ENCODE results near the gene IL1R1.

Gene IL1R1

DNA sequence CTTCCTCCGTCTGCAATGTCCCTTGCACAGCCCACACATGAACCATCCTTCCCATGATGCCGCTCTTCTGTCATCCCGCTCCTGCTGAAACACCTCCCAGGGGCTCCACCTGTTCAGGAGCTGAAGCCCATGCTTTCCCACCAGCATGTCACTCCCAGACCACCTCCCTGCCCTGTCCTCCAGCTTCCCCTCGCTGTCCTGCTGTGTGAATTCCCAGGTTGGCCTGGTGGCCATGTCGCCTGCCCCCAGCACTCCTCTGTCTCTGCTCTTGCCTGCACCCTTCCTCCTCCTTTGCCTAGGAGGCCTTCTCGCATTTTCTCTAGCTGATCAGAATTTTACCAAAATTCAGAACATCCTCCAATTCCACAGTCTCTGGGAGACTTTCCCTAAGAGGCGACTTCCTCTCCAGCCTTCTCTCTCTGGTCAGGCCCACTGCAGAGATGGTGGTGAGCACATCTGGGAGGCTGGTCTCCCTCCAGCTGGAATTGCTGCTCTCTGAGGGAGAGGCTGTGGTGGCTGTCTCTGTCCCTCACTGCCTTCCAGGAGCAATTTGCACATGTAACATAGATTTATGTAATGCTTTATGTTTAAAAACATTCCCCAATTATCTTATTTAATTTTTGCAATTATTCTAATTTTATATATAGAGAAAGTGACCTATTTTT, 35.4 kb downstream of the IL1R1 start:
- no peak for DNase-seq

DNA sequence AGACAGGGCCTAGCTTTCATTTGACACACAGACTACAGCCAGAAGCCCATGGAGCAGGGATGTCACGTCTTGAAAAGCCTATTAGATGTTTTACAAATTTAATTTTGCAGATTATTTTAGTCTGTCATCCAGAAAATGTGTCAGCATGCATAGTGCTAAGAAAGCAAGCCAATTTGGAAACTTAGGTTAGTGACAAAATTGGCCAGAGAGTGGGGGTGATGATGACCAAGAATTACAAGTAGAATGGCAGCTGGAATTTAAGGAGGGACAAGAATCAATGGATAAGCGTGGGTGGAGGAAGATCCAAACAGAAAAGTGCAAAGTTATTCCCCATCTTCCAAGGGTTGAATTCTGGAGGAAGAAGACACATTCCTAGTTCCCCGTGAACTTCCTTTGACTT, 36.5 kb downstream of the IL1R1 start:
- DNase-seq, result no peak

DNA sequence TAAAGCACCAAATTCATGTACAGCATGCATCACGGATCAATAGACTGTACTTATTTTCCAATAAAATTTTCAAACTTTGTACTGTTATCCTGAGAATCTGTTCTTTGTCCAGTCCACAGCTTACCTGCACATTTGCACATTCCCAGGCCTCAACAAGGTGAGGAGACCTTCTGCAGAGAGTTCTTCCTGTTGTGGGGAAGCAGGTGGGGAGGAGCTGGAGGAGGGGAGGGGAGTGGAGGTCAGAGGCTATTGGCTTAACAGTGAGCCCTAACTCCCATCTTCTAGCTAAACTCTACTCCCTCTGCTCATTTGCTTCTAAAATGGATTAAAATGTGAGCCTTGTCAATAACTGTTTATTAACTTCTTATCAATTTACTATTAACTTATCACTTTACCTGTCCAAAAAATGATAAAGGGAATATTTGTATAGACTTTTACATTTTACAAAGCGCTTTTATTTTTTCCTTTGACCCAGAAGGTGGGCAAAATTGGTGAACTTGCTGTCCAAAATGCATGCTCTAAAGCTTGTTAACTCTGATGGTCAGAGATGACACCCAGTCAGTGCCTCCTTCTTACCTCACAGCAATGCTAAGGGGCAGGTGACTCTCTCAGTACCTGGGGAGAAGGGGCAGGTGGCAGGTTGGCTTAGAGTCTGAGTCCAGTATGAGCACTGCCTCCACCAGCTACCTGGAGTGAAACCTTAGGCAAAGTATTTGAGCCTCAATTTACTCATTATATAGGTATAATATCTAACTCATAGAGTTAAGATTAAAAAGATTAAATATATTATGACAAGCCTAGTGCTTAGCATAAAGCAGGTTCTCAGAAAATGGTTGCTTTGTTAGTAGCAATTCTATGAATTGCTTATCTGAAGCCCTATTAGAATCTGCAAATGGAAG, 37.5 kb downstream of the IL1R1 start:
- DNase-seq, result no peak

DNA sequence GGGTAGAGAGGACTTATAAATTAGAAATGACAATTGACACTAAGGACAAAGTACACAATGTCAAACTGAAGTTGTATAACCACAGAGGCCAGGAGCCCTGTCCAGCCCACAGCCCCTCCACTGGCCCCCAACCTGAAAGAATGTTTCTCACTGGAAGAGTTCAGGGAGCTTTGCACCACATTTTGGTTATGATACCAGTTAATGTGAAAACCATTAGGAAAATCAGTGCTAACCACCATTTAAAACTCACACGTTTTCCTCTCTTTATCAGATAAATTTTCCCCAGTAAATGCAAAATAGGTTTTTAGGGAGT, 38.1 kb downstream of the IL1R1 start:
- DNase-seq, result no peak

DNA sequence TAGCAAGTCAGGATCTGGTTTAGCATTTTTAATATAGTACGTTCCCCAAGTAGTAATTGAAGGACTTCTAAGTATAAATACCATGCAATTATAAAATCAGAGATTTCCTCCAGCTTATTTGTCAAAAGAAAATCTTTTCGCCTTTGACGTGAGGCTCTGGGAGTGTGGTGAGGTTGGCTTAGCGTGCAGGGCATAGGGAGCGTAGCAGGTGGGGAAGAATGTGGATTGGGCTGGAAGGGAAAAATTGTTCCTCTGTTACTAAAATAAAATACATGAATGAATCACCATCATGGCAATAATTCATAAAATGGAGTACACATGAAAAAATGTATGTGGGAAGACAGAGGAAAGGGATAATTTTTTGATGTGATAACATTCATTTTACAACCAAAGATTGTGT, 38.8 kb downstream of the IL1R1 start:
- DNase-seq, result no peak

DNA sequence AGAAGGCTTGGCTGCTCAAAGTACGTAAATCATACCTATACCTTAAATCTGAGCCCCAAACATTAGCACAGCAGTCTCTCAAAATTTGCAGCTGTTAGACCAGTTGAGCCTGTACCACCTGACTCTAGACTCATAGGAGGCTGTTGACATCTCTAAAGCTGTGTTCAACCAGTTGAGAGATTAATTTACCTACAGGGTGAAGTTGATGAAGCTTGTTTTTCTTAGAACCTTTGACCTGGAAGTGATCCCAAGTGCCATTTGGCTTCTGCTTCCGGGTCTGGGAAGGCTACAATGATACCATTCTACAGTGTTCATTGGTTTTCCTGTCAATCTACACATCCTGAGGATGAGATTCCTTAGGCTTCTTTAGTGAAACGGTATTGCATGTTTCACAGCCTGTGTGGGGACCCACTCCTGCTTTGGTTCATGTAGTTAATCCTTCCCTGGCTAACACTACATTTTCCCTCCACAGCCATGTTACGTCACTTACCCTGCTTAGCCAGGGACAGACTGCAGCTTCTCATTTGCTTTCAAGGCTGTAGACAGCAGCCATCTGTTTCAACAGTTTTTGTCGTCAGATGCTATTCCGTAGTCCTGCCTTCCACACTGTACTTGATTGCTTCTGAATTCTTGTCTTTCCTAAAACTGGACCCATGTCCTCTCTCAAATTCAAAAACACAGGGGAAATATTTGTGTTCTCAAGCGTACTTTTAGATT, 39.5 kb downstream of the IL1R1 start:
- DNase-seq, result no peak

DNA sequence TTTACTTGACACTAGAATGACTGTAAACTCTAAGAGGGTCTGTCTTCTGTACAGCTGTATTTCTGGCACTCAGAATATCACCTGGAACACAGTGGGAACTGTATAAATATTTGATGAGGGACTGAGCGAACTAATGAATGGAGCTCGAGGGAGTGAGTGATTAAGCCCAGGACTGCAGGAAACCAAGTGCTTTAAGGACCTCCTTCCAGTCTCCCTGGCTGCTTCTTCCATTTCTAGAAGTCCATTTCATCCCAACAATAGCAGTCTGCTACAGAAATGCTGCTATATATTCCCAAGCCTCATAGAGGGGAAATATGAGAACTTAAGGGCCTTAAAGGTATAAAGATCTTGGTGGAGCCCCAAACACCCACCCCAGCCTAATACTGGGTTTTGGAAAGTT, 41.5 kb downstream of the IL1R1 start:
- DNase-seq, result no peak

DNA sequence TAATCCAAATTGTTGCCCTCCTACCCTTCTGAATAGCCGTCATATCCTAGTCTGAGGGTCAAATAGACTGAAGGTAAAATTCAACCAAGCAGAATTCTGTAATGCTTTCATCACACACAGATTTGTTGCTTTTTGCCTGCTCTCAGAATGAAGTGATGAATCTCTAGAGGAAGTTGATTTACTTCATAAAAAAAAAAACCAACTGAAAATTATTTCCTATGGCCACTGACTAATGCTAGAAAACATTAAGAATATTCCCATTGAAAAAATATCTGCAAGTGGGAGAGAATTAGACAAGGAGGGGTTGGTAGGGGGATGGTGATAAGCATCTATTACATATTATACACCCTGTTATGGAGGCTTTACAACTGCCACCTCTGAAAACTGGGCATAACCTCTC, 42.0 kb downstream of the IL1R1 start:
- no peak for DNase-seq

DNA sequence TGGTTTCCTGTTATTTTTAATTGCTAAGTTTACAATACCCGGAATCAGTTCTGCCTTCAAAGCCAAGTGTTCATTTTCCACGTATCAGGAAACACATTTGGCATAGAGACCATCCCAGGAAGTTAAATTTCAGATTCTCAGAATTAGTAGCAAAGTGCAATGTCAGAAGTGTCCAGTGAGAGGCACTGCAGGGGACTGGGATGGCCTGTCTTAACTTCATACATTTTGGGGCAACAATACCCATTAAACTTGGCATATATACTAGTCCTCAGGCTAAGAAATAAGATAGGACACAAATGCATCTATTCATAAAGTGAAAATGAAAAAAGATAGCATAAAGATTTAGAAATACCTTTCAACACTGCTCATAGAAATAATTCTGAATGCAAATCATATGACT, 42.8 kb downstream of the IL1R1 start:
- peak; percentile 10 for DNase-seq

DNA sequence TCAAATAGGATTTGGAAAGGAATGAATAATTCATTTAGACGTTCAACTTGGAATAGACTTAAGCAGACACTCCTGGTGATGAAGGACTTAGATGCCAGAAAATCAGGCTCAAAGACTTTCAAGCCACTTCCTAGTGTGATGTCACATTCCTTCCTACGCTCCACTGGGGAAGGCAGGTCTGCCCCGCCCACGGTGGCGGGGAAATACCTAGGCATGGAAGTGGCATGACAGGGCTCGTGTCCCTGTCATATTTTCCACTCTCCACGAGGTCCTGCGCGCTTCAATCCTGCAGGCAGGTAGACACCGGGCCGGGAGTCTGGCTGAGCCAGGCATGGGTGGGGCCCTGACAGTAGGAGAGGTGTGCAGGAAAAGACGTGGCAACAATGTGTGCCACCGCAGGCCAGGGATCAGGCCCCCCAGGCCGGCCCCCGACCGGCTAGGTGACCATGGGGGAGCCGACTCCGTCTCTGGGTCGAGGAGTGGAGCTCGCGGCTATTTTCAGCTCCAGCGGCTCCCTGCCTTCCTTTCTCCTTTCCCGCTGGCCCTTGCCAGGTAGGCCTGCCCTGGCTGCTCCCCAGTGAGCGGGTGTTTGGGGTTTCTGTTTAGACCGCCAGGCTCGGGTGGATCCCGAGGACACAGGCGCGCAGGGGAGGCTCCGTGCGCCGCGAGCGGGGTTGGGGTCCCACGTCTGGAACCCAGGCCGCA, 44.4 kb downstream of the IL1R1 start, which contains the start of gene IL1RL2:
Gene IL1RL2, plus strand, starts transcription at position 233 of the 705 bp plus-strand sequence. CDS start 845 bp downstream, outside the sequence.
- peak; percentile 34 for DNase-seq

DNA sequence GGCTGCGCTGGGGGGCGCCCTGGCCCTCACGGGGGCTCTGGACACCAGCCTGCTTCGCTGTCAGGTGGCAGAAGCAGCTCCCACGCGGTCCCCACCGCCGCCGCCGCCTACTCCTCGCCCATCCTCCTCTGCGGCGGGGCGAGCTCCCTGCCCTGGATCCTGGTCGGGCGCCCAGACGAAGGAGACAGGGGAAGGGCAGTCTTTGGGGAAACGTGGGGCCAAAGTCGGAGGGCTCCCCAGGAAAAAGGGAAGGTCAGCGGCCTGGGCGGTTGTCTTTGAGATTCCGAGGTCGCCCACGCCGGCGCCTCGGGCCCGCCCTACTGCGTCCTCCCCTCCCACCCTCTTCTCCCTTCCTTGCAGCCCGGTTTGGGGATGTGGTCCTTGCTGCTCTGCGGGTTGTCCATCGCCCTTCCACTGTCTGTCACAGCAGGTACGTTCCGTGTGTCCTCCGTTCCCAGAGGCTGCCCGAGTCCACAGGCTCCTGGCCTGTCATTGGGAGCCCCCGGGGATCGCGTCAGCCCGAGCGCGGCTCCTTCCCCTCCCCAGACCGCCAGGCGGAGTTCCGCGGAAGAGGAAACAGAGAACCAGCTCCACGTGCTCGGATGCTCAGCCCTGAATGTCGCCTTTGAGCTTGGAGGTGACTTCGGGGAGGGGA, 45.1 kb downstream of the IL1R1 start:
- DNase-seq, result peak; percentile 62

DNA sequence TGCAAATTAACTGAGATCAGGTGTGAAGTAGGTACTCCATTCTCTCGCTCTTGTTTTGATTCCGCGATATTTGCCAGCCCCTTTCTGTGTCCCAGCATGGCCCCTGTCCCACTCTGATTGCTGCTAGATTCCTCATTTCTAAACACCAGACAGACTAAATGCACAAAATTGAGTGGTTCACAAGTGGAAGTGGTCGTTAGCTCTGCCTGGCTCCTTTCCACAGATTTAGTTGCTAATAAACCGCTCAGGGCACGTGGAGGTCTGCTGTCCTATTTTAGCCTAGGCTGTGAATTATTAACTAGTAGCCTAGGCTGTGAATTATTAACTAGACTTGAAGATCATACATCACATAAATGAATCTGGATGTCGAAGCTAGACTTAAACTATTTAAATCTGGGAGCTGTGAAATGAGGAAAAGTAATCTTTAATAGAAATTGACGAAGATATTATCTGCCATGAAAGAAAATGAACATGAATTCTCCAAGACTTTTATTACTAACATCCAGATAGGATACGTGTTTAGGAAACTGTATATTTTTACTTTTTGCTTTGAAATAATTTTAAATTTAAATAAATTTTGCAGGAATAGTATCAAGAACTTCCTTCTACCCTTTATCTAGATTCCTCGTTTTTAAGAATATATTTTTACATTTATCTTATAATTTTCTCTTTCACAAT, 48.0 kb downstream of the IL1R1 start:
- DNase-seq, result no peak

DNA sequence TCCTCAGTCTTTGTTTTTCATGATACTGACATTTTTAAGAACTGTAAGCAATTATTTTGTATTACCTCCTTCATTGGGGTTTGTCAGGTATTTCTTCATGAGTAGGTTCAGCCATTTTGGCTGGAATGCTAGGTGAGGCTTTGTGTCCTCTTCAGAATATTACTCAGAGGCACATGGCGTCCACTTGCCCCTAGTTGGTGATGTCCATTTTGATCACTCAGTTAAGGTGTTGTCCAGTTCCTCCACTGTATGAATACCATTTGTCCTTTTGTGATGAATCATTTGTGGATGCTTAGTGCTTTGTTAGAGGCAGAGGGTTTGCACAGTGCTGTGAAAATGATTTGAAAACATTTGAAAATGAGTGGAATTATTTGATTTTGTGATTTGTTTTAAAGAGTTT, 49.0 kb downstream of the IL1R1 start:
- no peak for DNase-seq

DNA sequence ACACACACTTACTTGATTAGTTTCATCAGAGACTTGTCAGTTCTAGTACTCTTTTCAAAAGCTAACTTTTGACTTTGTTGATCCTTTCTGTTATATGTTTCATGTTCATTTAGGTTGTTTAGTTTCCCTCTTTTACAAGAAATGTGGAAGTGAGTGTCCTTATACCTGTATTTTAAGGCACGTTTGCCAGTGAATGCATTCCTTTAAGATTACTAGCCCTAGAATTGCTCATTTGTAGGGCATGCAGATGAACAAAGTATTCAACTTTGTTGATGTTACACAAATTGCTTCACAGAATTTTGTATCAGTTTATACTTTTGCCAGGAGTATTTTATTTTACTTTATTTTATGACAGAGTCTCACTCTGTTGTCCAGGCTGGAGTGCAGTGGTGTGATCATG, 50.5 kb downstream of the IL1R1 start:
- no peak for DNase-seq

DNA sequence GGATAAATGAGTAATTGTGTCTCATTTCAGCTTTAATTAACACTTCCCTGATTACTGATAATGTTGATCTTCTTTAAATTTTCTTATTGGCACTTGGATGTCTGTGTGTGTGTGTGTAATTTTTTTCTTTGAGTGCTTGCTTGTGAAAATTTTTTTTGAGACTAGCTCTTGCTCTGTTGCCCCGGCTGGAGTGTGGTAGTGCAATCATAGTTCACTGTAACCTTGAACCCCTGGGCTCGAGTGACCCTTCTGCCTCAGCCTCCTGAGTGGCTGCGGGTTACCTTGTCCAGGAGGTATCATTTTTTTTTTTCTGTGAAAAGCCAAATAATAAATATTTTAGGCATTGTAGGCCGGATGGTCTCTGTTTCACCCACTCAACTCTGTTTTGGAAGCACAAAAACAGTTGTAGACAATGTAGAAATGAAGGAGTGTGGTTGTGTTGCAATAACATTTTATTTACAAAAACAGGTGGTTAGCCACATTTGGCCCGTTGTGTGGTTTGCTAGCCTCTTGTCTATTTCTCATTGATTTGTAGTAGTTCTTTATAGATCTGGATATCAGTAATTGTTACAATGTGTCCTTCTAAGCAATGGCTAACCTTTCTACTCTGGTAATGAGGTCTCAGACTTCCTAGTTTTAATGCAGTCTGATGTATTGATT, 52.2 kb downstream of the IL1R1 start:
- DNase-seq, result no peak

DNA sequence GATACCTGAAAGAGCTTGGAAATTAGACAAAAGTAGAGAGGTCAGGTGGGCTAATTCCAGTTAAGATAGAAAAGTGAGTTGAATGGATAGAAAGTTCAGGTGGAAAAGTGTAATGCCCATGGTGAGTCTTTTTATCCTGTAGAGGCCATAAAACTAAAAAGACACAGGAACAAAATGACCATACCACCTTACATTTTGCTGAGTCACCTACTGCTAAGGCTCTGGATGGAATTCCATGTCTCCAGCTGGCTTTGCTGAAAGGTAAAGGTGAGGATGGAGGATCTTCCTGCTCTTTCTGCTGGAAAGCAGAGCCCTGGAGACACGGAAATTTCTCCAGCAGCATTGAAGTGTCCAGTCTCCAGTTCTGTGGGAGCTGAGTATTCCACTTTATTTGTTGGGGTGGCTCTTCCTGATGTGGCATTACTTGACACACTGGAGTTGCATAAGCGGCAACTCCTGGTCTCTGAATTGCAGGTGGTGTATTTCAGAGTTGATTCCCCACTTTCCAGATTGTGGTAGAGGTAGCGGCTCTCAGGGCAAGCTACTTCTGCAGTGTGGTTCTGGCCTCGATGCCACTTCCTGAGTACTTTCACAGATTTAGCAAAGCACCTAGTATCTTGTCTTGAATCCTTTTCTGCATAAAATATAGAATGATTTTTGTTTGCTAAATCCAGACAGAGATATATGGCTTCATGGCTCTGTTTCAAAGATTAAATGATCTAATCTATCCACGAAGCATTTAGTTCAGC, 55.0 kb downstream of the IL1R1 start:
- no peak for DNase-seq

DNA sequence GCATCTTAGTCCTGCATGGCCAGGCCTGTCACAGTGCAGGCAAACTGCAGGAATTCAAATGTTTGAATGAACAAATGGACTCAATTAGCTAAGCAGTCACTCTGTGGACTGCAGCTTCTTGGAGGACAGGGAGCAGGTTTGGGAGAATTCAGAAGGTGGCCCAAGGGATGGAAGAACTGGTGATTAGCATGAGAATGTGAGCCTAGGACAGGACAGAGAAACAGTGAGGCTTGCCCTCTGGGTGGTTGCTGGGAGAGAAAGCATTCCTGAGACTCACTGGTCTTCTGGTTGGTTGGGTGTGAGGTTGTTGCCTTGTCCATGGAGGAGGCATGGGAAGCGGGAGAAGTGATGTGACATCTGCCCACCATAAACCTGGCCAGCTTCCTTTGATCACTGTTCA, 58.0 kb downstream of the IL1R1 start:
- DNase-seq, result no peak

DNA sequence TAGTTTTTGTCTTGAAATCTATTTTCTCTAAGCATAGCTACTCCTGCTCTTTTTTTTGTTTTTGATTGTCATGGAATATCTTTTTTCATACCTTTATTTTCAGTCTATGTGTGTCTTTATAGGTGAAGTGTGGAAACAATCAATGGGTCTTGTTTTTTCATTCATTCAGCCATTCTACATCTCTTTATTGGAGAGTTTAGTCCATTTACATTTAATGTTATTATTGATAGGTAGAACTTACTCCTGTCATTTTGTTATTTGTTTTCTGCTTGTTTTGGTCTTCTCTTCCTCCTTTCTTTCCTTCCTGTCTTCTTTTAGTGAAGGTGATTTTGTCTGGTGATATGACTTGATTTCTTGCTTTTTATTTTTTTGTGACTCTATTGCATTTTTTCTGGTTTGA, 62.1 kb downstream of the IL1R1 start:
- DNase-seq, result no peak

DNA sequence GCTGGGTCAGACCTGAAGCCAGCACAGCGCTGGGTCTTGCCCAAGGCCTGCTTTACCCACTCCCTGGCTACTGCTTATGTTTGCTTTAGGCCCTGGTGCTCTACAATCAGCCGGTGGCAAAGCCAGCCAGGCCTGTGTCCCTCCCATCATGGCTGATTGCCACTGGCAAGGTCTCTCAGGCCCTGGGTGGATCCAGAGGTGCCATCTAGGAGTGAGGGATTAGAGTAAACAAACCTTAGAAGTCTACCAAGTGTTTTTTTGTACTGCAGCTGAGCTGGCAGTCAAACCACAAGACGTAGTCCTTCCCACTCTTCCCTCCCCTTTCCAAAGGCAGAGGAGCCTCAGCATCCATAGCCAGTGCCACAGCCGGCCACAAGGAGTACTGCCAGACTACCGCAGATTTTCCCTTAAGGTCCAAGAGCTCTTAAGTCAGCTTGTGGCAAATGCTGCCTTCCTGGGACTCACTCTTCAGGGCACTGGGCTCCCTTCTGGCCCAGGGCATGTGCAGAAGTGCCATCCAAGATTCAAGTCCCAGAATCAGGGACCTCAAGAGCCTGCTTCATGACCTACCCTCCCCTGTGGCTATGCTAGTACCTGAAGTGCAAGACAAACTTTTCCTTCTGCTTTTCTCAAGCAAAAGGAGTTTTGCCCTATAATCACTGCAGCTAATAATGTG, 64.3 kb downstream of the IL1R1 start:
- DNase-seq, result no peak

DNA sequence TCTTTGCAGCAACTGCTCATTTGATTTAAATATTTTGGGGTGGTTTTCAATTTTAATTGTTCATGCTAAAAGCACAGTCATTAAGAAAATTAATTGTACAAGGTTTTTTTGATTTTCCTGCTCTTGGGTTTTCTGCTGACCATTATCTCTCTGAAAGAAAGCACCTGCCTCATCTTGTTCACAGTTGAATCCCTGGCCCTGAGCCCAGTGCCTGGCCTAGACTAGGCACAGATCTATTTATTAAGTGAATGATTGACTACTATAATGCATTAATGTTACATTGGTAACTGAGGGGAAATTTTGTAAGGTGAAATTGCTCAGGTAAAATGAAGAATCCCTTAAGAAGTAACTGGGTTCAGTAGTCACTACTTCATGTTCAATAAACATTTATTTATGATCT, 66.2 kb downstream of the IL1R1 start:
- no peak for DNase-seq

Data from activated naive CD4-positive, alpha-beta T cell treated with Interleukin-2 at 50 U/mL for 16 hours (primary cell).